ENCODE measurements around the gene CLCN6.

GRCh38 chr1:11765661-11766428 is 40.1 kb upstream of the CLCN6 start:
- TF ChIP-seq CTCF (IDR thresholded peaks at IDR 0.05; ENCODE audit: poor library complexity, severe bottlenecking) (no peak), POLR2AphosphoS5 (IDR thresholded peaks at IDR 0.05) (no peak), EP300 (conservative IDR thresholded peaks at IDR 0.05; ENCODE audit: poor library complexity, severe bottlenecking) (no peak), EZH2 (IDR thresholded peaks at IDR 0.05; ENCODE audit: borderline replicate concordance, insufficient read depth, low read length, poor library complexity, severe bottlenecking) (no peak), TAF1 (IDR thresholded peaks at IDR 0.05; ENCODE audit: low read depth) (no peak), SMC3 (conservative IDR thresholded peaks at IDR 0.05; ENCODE audit: poor library complexity) (no peak), REST (IDR thresholded peaks at IDR 0.05; ENCODE audit: borderline replicate concordance) (no peak), MXI1 (conservative IDR thresholded peaks at IDR 0.05; ENCODE audit: poor library complexity, severe bottlenecking) (no peak), RAD21 (conservative IDR thresholded peaks at IDR 0.05) (no peak)
